Activated CD8-positive, alpha-beta T cell treated with anti-CD3 and anti-CD28 coated beads for 36 hours (primary cell): ENCODE results near the gene ATP13A2. TPM values are rescaled to one million over a fixed set of nuclear protein-coding genes. Genes with fewer than 3 reads are reported as not detected.

Experiments used
- ATAC-seq: fragments of 200-7000 bp; cut with Tn5 transposase; one replicate; pipeline ENCODE4 v1.10.0; 2021; ENCODE audit warnings: mild to moderate bottlenecking, moderate library complexity
- CTCF ChIA-PET: fragments of 350-600 bp; sonication (Branson Sonifier 250); formaldehyde crosslinking; loops from one replicate; lab custom pipeline; 2021; ENCODE audit warnings: antibody characterized with exemption; lab: Charles Lee
- POLR2A ChIA-PET: fragments of 350-600 bp; sonication (Branson Sonifier 250); formaldehyde crosslinking; loops from one replicate; lab custom pipeline; 2021; ENCODE audit warnings: antibody characterized with exemption; lab: Charles Lee
- DNase-seq: peaks from one replicate; pipeline ENCODE4 v3.0.0-alpha.2; 2020
- H3K27ac Mint-ChIP-seq: one replicate; pipeline ENCODE4 v1.8.0; 2021; ENCODE audit warnings: mild to moderate bottlenecking, mixed read lengths
- H3K27me3 Mint-ChIP-seq: one replicate; pipeline ENCODE4 v1.8.0; 2021; ENCODE audit warnings: mixed read lengths
- H3K36me3 Mint-ChIP-seq: one replicate; pipeline ENCODE4 v1.8.0; 2021; ENCODE audit warnings: low read depth, mixed read lengths
- H3K4me1 Mint-ChIP-seq: one replicate; pipeline ENCODE4 v1.8.0; 2021; ENCODE audit warnings: low read depth, mixed read lengths
- H3K4me3 Mint-ChIP-seq: one replicate; pipeline ENCODE4 v1.8.0; 2021; ENCODE audit warnings: mild to moderate bottlenecking, moderate library complexity, mixed read lengths
- H3K9me3 Mint-ChIP-seq: one replicate; pipeline ENCODE4 v1.8.0; 2021; ENCODE audit warnings: mixed read lengths
- CTCF ChIP-seq: fragments of 200-600 bp; IDR thresholded peaks from one replicate; pipeline ENCODE4 v1.8.0; 2022; ENCODE audit warnings: antibody characterized with exemption, mild to moderate bottlenecking
- intact Hi-C: fragments of 100-400 bp; cut with micrococcal nuclease; formaldehyde crosslinking; loops from one replicate; pipeline ENCODE4 v1.10.0; 2022
- total RNA-seq, 2 experiments: library from RNA; stranded (reverse); gene quantifications; one replicate each; pipeline ENCODE4 v1.2.3, GENCODE V29; 2021

Gene ATP13A2
- total RNA-seq, 2 experiments from 2014 or later = 21.4 to 24.1 TPM

GRCh38 chr1:16969057-16969611 is 42.6 kb downstream of the ATP13A2 start:
- DNase-seq (no peak), ATAC-seq (no peak)
- Mint-ChIP-seq H3K27ac (no peak overlapping the region), H3K36me3 (peaks cover 1% of the 10 kb centered on the region), H3K27me3 (no peaks in the 10 kb centered on the region), H3K9me3 (no peaks in the 10 kb centered on the region), H3K4me3 (no peak overlapping the region), H3K4me1 (peaks cover 2% of the 10 kb centered on the region)
- POLR2A ChIA-PET = no interaction called here
- no peak for TF ChIP-seq CTCF
- CTCF ChIA-PET = no interaction called here
- intact Hi-C loops = no loop called here

DNA sequence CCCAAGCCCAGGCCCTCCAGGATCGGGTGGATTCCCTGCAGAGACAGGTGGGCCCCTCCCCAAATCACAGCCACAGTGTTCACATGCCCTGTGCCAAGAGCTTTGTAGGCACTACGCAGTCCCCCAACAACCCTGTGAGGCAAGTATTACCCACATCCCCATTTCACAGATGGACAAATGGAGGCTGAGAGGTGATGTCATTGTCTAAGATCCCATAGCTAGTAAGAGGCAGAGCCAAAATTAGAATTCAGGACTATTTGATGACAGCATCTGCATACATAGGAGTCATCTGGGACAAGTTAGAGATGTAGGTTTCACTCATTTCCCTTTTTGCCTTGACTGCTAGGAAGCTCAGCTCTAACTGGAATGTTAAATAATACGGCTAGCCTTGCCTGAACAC is 43.4 kb downstream of the ATP13A2 start:
- intact Hi-C loops = no loop called here
- H3K4me3 Mint-ChIP-seq = no peak overlapping the region
- TF ChIP-seq CTCF = no peak
- POLR2A ChIA-PET = no interaction called here
- CTCF ChIA-PET = no interaction called here
- H3K9me3 Mint-ChIP-seq = no peaks in the 10 kb centered on the region
- no peaks in the 10 kb centered on the region for H3K27me3 Mint-ChIP-seq
- no peak overlapping the region for H3K27ac Mint-ChIP-seq
- ATAC-seq (no peak), DNase-seq (no peak)
- peaks cover 2% of the 10 kb centered on the region for H3K4me1 Mint-ChIP-seq
- peaks cover 1% of the 10 kb centered on the region for H3K36me3 Mint-ChIP-seq

DNA sequence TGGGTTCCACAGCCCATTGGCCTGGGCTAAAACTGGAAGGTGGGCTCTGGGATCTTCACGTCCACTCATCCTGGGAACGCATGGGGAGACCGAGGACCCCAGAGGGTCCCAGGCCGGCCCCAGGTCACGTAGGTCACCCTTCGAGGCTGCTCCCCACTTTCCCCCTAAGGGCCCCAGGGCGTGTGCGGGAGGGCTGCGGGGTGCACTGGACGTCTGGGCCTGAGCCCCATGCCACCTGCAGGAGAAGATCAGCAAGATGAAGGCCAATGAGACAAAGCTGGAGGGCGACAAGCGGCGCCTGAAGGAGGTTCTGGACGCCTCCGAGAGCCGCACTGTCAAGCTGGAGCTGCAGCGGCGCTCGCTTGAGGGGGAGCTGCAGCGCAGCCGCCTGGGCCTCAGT is 43.8 kb downstream of the ATP13A2 start:
- Mint-ChIP-seq H3K4me3 (no peak overlapping the region), H3K9me3 (no peaks in the 10 kb centered on the region), H3K27ac (no peak overlapping the region), H3K27me3 (no peaks in the 10 kb centered on the region), H3K36me3 (peaks cover 1% of the 10 kb centered on the region), H3K4me1 (peaks cover 2% of the 10 kb centered on the region)
- ATAC-seq (no peak), DNase-seq (no peak)
- ChIA-PET CTCF (no interaction called here), POLR2A (no interaction called here)
- no peak for TF ChIP-seq CTCF
- intact Hi-C loops = no loop called here

GRCh38 chr1:16967095-16967575 is 44.6 kb downstream of the ATP13A2 start:
- Mint-ChIP-seq H3K4me3 (no peak overlapping the region), H3K27me3 (no peaks in the 10 kb centered on the region), H3K27ac (peak overlapping the region; percentile 45), H3K36me3 (peaks cover 1% of the 10 kb centered on the region), H3K9me3 (no peaks in the 10 kb centered on the region), H3K4me1 (peaks cover 2% of the 10 kb centered on the region)
- ATAC-seq (no peak), DNase-seq (no peak)
- CTCF ChIA-PET = interaction anchor here (0.7 to 1.4 kb wide), 2 partner anchors 15 to 79 kb away, joined by 3 to 6 read pairs; no protein-coding TSS in a partner anchor
- intact Hi-C loops = no loop called here
- TF ChIP-seq CTCF = no peak
- POLR2A ChIA-PET = interaction anchor here (0.6 kb wide), 2 partner anchors 12 to 48 kb away, joined by 3 read pairs; no protein-coding TSS in a partner anchor

DNA sequence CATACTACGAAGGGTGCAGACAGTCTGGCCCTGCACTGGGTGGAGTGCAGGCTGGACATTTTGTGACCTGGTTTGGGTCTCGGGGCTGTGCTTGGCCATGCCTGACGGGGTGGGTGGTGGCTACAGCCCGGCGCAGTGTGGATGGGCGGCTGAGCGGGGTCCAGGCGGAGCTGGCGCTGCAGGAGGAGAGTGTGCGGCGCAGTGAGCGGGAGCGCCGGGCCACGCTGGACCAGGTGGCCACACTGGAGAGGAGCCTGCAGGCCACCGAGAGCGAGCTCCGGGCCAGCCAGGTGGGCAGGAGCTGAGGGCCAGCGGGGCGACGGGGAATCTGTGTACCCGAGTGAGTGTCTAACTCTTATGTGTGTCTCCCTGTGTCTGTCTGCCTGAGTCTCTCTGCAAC is 45.4 kb downstream of the ATP13A2 start:
- ATAC-seq (no peak), DNase-seq (no peak)
- H3K27me3 Mint-ChIP-seq = no peaks in the 10 kb centered on the region
- TF ChIP-seq CTCF = no peak
- intact Hi-C loops = no loop called here
- no peak overlapping the region for H3K4me3 Mint-ChIP-seq
- H3K9me3 Mint-ChIP-seq = no peaks in the 10 kb centered on the region
- ChIA-PET CTCF (interaction anchor here (1.4 kb wide), 1 partner anchor 14 kb away, joined by 6 read pairs; no protein-coding TSS in a partner anchor), POLR2A (no interaction called here)
- H3K36me3 Mint-ChIP-seq = peaks cover 1% of the 10 kb centered on the region
- peaks cover 6% of the 10 kb centered on the region for H3K4me1 Mint-ChIP-seq
- H3K27ac Mint-ChIP-seq = no peak overlapping the region
